ENCODE results near the gene NDST1.

NDST1 gene

DNA sequence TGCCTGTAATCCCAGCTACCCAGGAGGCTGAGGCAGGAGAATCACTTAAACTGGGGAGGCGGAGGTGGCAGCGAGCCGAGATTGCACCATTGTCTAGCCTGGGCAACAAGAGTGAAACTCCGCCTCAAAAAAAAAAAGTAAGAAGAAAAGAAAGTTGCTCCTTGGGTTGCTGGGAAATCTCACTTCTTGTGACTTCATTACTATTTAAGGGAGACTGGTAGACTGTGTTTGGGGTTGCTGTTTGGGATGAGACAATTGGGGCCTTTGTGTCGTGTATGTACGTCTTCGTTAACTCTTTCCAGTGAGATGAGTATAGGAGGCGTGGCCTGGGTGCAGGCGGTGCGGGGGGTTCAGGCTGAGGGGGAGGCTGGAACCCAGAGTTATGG is 11.6 kb downstream of the NDST1 start:
- TF ChIP-seq, protein P1, sequence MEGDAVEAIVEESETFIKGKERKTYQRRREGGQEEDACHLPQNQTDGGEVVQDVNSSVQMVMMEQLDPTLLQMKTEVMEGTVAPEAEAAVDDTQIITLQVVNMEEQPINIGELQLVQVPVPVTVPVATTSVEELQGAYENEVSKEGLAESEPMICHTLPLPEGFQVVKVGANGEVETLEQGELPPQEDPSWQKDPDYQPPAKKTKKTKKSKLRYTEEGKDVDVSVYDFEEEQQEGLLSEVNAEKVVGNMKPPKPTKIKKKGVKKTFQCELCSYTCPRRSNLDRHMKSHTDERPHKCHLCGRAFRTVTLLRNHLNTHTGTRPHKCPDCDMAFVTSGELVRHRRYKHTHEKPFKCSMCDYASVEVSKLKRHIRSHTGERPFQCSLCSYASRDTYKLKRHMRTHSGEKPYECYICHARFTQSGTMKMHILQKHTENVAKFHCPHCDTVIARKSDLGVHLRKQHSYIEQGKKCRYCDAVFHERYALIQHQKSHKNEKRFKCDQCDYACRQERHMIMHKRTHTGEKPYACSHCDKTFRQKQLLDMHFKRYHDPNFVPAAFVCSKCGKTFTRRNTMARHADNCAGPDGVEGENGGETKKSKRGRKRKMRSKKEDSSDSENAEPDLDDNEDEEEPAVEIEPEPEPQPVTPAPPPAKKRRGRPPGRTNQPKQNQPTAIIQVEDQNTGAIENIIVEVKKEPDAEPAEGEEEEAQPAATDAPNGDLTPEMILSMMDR (conservative IDR thresholded peaks at IDR 0.05; ENCODE audit: low read depth, low read length), result no peak
- H3K4me3 ChIP-seq (ENCODE audit: low read depth, low read length), result no peak overlapping the region
- DNase-seq (ENCODE audit: low read depth), result no peak

DNA sequence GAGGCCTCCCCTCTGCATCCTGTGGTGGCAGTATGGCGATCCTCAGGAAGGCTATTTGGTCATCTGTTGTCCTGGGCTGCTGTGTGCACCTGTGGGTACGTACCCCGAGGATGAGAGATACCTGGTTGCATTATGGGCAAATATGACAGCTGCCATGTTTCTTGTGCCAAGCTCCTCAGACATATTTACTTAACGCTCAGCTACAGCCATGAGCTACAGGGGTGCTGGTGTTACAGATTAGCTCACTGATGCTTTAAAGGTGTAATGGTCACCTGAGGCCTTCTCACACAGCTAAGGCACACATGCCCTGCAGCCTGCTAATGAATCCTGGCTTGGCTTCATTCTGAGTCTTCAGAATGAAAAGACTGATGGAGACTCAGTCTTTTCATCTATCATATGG is 12.0 kb downstream of the NDST1 start:
- no peak overlapping the region for H3K4me3 ChIP-seq (ENCODE audit: low read depth, low read length)
- TF ChIP-seq, protein P1 (conservative IDR thresholded peaks at IDR 0.05; ENCODE audit: low read depth, low read length), result no peak
- no peak for DNase-seq (ENCODE audit: low read depth)

DNA sequence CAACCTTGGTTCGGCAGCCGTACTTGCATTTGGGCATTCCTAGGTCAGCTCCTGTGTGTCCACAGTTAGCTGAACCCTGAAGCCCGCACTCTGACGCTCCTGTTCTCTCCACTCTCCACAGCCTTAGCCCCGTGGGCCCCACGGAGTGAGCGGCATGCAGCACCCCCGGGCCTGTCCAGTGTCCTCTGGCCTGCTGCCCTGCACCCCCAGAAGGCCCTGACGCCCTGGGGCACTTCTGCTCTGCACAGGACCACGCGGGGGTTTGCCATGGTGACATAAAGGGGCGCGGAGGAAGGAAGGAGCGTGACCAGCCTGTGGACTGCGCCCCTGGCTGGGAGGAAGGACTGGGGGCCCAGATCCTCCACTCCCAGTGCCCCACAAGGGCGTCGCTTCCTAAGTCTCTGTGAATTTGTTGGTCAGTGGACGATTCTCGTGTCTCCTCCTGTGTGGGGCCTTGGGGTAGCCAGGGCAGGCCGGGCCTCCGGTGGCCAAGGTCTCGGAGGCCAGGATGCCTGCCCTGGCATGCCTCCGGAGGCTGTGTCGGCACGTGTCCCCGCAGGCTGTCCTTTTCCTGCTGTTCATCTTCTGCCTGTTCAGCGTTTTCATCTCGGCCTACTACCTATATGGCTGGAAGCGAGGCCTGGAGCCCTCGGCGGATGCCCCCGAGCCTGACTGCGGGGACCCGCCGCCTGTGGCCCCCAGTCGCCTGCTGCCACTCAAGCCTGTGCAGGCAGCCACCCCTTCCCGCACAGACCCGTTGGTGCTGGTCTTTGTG is 13.0 kb downstream of the NDST1 start:
- H3K4me3 ChIP-seq (ENCODE audit: low read depth, low read length), result no peak overlapping the region
- TF ChIP-seq, protein P1 (conservative IDR thresholded peaks at IDR 0.05; ENCODE audit: low read depth, low read length), result no peak
- DNase-seq (ENCODE audit: low read depth), result no peak

DNA sequence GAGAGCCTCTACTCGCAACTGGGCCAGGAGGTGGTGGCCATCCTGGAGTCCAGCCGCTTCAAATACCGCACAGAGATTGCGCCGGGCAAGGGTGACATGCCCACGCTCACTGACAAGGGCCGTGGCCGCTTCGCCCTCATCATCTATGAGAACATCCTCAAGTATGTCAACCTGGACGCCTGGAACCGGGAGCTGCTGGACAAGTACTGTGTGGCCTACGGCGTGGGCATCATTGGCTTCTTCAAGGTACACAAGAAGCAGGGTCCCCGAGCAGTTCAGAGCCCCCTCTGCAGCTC is 13.5 kb downstream of the NDST1 start:
- no peak for DNase-seq (ENCODE audit: low read depth)
- TF ChIP-seq, protein P1 (conservative IDR thresholded peaks at IDR 0.05; ENCODE audit: low read depth, low read length), result no peak
- no peak overlapping the region for H3K4me3 ChIP-seq (ENCODE audit: low read depth, low read length)

DNA sequence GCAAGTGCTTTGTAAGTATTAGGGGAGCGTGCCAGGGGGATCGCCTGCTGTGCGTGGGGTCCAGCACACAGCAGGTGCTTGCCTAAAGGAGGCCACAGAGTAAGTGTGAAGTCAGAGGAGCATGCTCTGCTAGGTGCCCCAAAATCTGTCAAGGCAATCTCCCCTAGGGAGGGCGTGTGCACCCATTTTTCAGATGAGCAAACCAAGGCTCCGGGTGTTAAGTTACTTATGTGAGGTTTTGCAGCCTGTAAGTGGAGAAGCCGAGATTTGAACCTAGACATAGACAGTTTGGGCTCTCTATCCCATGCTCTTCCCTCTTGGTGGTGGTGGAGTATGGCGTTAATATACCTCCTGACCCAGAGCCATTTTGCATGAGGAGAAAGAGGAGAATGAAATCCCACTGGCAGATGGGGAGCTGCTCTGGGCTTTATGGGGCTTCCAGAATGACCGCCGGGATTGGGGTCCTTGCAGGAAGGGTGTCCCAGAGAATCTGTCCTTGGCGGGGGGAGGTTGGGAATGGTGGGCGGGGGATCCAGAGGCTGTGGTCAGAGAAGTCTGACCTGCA is 14.1 kb downstream of the NDST1 start:
- DNase-seq (ENCODE audit: low read depth), result no peak
- no peak overlapping the region for H3K4me3 ChIP-seq (ENCODE audit: low read depth, low read length)
- TF ChIP-seq, protein P1 (conservative IDR thresholded peaks at IDR 0.05; ENCODE audit: low read depth, low read length), result no peak

DNA sequence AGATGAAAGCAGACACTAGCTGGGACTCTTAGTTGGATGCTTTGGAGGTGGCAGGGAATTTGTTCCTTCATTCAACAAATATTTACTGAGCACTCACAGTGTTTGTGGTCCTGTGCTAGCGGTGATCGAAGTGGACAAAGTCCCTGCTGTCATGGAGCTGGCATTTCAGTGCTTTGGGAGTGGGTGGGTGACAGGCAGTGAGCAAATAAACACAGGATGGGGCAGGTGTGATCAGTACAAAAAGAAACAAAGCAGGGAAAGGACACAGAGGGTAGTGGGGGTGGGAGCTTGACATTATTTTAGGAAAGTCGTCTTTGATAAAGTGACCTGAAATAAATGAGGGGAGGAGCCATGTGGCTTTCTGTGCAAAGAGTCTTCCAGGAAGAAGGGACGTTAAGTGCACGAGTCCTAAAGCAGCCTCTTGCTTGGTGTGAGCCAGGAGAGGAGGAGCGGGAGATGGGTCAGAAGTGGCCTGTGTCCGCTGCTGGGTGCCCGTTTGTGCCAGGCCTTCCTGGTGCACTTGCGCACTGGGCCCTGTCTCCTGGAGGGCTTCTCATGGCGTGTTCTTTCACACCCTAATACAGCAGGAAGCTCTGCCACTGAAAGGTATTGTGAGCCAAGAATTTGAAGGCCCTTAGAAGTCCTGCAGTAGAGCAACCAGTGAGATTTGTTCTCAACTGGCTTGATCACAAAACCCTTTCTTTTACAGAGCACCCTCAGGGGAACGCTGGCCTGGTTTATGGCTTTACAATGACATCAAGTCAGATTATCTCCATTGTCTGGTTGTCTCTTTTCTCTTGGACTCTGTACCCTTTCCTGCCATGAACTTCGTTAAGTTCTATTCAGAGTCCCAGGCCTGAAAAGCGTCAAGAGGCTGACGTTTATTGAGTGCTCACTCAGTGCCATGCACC is 14.8 kb downstream of the NDST1 start:
- no peak for DNase-seq (ENCODE audit: low read depth)
- H3K4me3 ChIP-seq (ENCODE audit: low read depth, low read length), result no peak overlapping the region

More for the DNA sequence above, 14.8 kb downstream of the NDST1 start:
- TF ChIP-seq, protein P1 (conservative IDR thresholded peaks at IDR 0.05; ENCODE audit: low read depth, low read length), result no peak

Measured in choroid plexus epithelial cell (primary cell).